Cardiac fibroblast (primary cell): ENCODE data around the gene EED.

Experiments
- DNase-seq, 2 donors: peaks; one replicate each; pipeline versions ENCODE4 v3.0.0 to v3.0.0-alpha.2; 2010; ENCODE audit warnings: low read depth in 2 of 2
- H3K4me3 ChIP-seq, 2 donors: replicated peaks in 1 of 2; 1 replicate in 1 of 2; 2 replicates in 1 of 2; pipeline ENCODE4 v1.5.1; 2011; ENCODE audit warnings: low read depth in 2 of 2, low read length in 2 of 2, mild to moderate bottlenecking in 2 of 2, moderate library complexity in 1 of 2
- TF ChIP-seq, protein P1 (sequence below): IDR thresholded peaks from one replicate; pipeline ENCODE4 v1.5.1; 2011; ENCODE audit warnings: low read depth, mild to moderate bottlenecking, low read length, inconsistent platforms

EED gene, protein sequence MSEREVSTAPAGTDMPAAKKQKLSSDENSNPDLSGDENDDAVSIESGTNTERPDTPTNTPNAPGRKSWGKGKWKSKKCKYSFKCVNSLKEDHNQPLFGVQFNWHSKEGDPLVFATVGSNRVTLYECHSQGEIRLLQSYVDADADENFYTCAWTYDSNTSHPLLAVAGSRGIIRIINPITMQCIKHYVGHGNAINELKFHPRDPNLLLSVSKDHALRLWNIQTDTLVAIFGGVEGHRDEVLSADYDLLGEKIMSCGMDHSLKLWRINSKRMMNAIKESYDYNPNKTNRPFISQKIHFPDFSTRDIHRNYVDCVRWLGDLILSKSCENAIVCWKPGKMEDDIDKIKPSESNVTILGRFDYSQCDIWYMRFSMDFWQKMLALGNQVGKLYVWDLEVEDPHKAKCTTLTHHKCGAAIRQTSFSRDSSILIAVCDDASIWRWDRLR

GRCh38 chr11:86244522-86245368 lies at the start of gene EED:
Gene EED, plus strand, starts transcription at chr11:86244753. Its CDS starts 477 bp downstream, at chr11:86245230.
- peak; percentile 95 to 98 for DNase-seq
- peak within 1 kb of the TSS; percentile 67 to 70 for H3K4me3 ChIP-seq
- TF ChIP-seq, protein P1, sequence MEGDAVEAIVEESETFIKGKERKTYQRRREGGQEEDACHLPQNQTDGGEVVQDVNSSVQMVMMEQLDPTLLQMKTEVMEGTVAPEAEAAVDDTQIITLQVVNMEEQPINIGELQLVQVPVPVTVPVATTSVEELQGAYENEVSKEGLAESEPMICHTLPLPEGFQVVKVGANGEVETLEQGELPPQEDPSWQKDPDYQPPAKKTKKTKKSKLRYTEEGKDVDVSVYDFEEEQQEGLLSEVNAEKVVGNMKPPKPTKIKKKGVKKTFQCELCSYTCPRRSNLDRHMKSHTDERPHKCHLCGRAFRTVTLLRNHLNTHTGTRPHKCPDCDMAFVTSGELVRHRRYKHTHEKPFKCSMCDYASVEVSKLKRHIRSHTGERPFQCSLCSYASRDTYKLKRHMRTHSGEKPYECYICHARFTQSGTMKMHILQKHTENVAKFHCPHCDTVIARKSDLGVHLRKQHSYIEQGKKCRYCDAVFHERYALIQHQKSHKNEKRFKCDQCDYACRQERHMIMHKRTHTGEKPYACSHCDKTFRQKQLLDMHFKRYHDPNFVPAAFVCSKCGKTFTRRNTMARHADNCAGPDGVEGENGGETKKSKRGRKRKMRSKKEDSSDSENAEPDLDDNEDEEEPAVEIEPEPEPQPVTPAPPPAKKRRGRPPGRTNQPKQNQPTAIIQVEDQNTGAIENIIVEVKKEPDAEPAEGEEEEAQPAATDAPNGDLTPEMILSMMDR, result no peak

DNA sequence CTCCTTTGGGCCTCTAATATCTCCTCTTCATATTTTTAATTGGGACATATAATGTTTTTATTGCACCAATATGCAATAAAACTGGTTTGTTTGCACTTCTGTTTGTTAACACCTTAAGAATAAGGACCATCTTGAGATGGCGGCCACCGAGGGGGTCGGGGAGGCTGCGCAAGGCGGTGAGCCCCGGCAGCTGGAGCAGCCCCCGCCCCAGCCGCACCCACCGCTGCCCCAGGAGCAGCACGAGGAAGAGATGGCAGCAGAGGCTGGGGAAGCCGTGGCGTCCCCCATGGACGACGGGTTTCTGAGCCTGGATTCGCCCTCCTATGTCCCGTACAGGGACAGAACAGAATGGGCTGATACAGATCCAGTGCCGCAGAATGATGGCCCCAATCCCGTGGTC lies 49.6 kb upstream of the EED start:
- no peak for DNase-seq
- TF ChIP-seq, protein P1, result no peak
- no peak overlapping the region for H3K4me3 ChIP-seq

DNA sequence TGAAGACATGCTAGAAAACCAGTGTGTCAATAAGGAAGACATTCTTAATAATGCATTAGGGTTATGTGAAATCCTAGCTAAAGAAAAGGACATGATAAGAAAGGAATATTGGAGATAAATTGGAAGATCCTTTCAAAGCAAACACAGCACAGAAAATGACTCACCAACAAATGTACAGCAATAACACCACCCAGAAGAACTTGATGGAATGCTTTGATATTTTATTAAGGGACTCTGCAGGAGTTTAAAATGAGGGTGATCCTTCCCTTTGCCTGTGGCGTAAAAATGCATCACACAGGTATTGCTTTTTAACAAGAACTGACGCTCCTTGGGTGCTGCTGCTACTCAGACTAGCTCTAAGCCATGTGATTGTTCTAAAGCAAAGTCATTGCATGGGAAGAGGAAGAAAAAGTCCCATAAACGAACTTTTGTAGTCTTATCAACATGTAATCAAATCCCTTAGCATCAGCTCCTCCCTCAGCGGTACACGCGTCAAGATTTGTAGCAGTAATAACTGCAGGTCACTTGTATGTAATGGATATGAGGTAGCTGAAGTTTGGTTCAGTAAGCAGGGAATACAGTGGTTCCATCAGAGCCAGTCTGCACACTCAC lies 48.4 kb upstream of the EED start:
- no peak for DNase-seq
- no peak overlapping the region for H3K4me3 ChIP-seq
- TF ChIP-seq, protein P1, result no peak

DNA sequence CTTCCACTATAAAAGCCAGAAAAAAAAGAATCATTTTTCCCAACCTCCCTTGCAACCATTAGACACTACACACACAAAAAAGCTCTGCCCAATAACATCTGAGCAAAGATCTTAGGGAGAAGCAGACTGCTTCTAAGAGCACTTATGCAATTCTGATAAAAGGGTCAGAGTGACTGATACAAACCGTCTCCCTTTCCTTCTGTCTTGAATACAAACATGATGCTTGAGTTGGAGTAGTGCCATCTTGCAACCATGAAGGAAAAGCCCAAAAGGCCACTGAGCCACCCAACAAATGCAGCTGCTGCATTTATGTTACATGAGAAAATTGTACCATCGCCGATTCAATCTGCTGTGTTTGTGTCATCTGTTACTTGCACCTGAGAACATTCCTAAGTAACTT lies 47.6 kb upstream of the EED start:
- TF ChIP-seq, protein P1, result no peak
- no peak overlapping the region for H3K4me3 ChIP-seq
- DNase-seq, result no peak

DNA sequence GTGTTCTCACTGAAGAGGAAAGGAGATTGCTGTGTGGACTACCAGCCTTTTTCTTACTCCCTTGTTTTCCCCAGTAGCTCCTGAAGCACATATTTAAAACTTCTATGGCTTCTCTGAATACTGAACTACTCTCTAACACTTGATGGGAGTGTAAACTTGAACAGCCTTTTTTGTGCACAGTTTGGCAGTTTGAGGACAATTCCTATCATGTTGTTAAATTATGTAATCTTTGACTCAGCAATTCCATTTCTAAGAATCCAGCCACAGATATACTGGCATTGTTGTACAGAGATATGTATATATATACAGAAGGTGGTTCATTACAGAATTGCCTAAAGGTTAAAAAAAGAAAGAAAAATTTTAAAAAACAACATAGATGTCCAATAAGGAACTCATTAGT lies 47.1 kb upstream of the EED start:
- peak in 1 of 2 donors; percentile 54 for DNase-seq
- H3K4me3 ChIP-seq, result no peak overlapping the region
- TF ChIP-seq, protein P1, result no peak

DNA sequence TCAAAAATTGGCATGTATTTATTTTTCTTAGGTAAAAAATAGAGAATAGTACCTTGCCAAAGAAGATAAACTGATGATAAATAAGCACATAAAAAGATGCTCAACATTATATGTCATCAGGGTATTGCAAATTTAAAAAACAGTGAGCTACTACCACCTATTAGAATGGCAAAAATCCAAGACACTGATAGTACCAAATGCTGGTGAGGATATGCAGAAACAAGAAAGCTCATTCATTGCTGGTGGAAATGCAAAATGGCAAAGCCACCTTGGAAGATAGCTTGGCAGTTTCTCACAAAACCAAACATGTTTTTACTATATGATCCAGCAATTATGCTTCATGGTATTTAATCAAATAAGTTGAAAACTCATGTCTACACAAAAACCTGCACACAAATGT lies 46.4 kb upstream of the EED start:
- DNase-seq, result no peak
- TF ChIP-seq, protein P1, result no peak

More for the DNA sequence above, 46.4 kb upstream of the EED start:
- no peak overlapping the region for H3K4me3 ChIP-seq
